SIG-M5 treated with dmso at 0.1 percent for 504 hours (cell line): ENCODE data around the gene RAB30.
A peak's percentile ranks its signal among the peaks of the same experiment; 100 is the strongest.
"Not testable (repeated sequence)": the region's sequence is repeated elsewhere in the genome, so short reads cannot be mapped to it uniquely, and the experiment has no call there.

ENCODE experiments used
- DNase-seq: peaks from one replicate; lab custom pipeline; 2025; ENCODE audit not compliant: unreplicated experiment; lab: John Stamatoyannopoulos, UW

Gene RAB30

GRCh38 chr11:82950502-82950901 lies 121.2 kb downstream of the RAB30 start:
- DNase-seq: not testable (repeated sequence)

- DNase-seq: no peak
Observed at GRCh38 chr11:82949352-82949751, 122.3 kb downstream of the RAB30 start.

- no peak for DNase-seq
Observed at GRCh38 chr11:82945682-82946081, 126.0 kb downstream of the RAB30 start.

GRCh38 chr11:82945041-82945440 lies 126.7 kb downstream of the RAB30 start:
- not testable (repeated sequence) for DNase-seq

- no peak for DNase-seq
Observed at GRCh38 chr11:82944198-82944597, 127.5 kb downstream of the RAB30 start.

- DNase-seq: not testable (repeated sequence)
Observed at GRCh38 chr11:82943430-82943829, 128.3 kb downstream of the RAB30 start.

- DNase-seq: no peak
Observed at GRCh38 chr11:82942376-82942775, 129.3 kb downstream of the RAB30 start.

- no peak for DNase-seq
Observed at GRCh38 chr11:82939456-82939855, 132.2 kb downstream of the RAB30 start.

GRCh38 chr11:82937554-82937953 lies 134.1 kb downstream of the RAB30 start:
- no peak for DNase-seq

GRCh38 chr11:82936261-82936660 lies 135.4 kb downstream of the RAB30 start:
- no peak for DNase-seq

GRCh38 chr11:82932564-82932963 lies 139.1 kb downstream of the RAB30 start:
- DNase-seq: no peak

GRCh38 chr11:82930734-82931133 lies 141.0 kb downstream of the RAB30 start:
- DNase-seq: no peak

GRCh38 chr11:82930229-82930628 lies 141.5 kb downstream of the RAB30 start:
- DNase-seq: no peak

- no peak for DNase-seq
Observed at GRCh38 chr11:82929121-82929520, 142.6 kb downstream of the RAB30 start.

GRCh38 chr11:82927264-82927880 lies 144.3 kb downstream of the RAB30 start:
- peak; percentile 72 for DNase-seq

- no peak for DNase-seq
Observed at GRCh38 chr11:82924522-82925224, 147.0 kb downstream of the RAB30 start.
